Neural cell (in vitro differentiated cells): ENCODE results near the gene GPATCH11.

Source experiments
- CTCF ChIP-seq: fragments of 450-650 bp; IDR thresholded peaks from 2 replicates; pipeline ENCODE4 v1.5.1; 2014; ENCODE audit warnings: antibody characterized with exemption, mild to moderate bottlenecking, moderate library complexity; ENCODE audit not compliant: poor library complexity, severe bottlenecking
- EP300 ChIP-seq: fragments of 450-650 bp; conservative IDR thresholded peaks from 2 replicates; pipeline ENCODE4 v1.6.1; 2014; ENCODE audit warnings: antibody characterized with exemption, mild to moderate bottlenecking, moderate library complexity; ENCODE audit not compliant: poor library complexity, severe bottlenecking
- EZH2 ChIP-seq: fragments of 200-600, 300-800 bp; shearing (Covaris generic), sonication (generic); IDR thresholded peaks from 2 replicates; pipeline ENCODE4 v1.6.1; 2014; ENCODE audit warnings: antibody characterized with exemption, low read length, borderline replicate concordance, mild to moderate bottlenecking; ENCODE audit not compliant: insufficient read depth, poor library complexity, severe bottlenecking
- MXI1 ChIP-seq: fragments of 450-650 bp; conservative IDR thresholded peaks from 2 replicates; pipeline ENCODE4 v1.6.1; 2014; ENCODE audit warnings: antibody characterized with exemption, mild to moderate bottlenecking; ENCODE audit not compliant: poor library complexity, severe bottlenecking
- POLR2AphosphoS5 ChIP-seq: IDR thresholded peaks from 2 replicates; pipeline ENCODE4 v1.6.1; 2012
- RAD21 ChIP-seq: fragments of 450-650 bp; conservative IDR thresholded peaks from 2 replicates; pipeline ENCODE4 v1.6.1; 2014; ENCODE audit warnings: antibody characterized with exemption, mild to moderate bottlenecking, moderate library complexity
- REST ChIP-seq: IDR thresholded peaks from 2 replicates; pipeline ENCODE4 v1.6.1; 2012; ENCODE audit warnings: borderline replicate concordance
- SMC3 ChIP-seq: fragments of 450-650 bp; conservative IDR thresholded peaks from 2 replicates; pipeline ENCODE4 v1.6.1; 2014; ENCODE audit warnings: antibody characterized with exemption, mild to moderate bottlenecking, moderate library complexity; ENCODE audit not compliant: poor library complexity
- TAF1 ChIP-seq: IDR thresholded peaks from 2 replicates; pipeline ENCODE4 v1.6.1; 2012; ENCODE audit warnings: low read depth

- no peak for TF ChIP-seq CTCF
- no peak for TF ChIP-seq TAF1
- no peak for TF ChIP-seq EP300
- no peak for TF ChIP-seq MXI1
- TF ChIP-seq EZH2 = no peak
- TF ChIP-seq POLR2AphosphoS5 = no peak
- no peak for TF ChIP-seq RAD21
- TF ChIP-seq SMC3 = no peak
- TF ChIP-seq REST = no peak
Observed at GRCh38 chr2:37060446-37060845, 23.9 kb upstream of the GPATCH11 start.
